Spinal cord (tissue), 10 donors: ENCODE measurements around the gene NLGN1. TPM values are rescaled to one million over a fixed set of nuclear protein-coding genes. Genes with fewer than 3 reads are reported as not detected.

Source experiments
- DNase-seq, 6 donors: peaks; one replicate each; pipeline versions ENCODE4 v3.0.0 to v3.0.0-alpha.2; 2013 to 2015; ENCODE audit warnings: low spot score in 6 of 6, low read depth in 4 of 6
- H3K27ac ChIP-seq: one replicate; pipeline ENCODE4 v1.5.1; 2013; ENCODE audit warnings: low read depth, low read length, control low read depth
- H3K27me3 ChIP-seq: one replicate; pipeline ENCODE4 v1.6.1; 2013; ENCODE audit warnings: low read length; ENCODE audit not compliant: control insufficient read depth, insufficient read depth
- H3K36me3 ChIP-seq: one replicate; pipeline ENCODE4 v1.6.1; 2013; ENCODE audit warnings: low read length; ENCODE audit not compliant: control insufficient read depth, insufficient read depth
- H3K4me1 ChIP-seq: one replicate; pipeline ENCODE4 v1.6.1; 2013; ENCODE audit warnings: low read length; ENCODE audit not compliant: control insufficient read depth, insufficient read depth
- H3K4me3 ChIP-seq: one replicate; pipeline ENCODE4 v1.5.1; 2013; ENCODE audit warnings: low read depth, low read length, control low read depth
- H3K9me3 ChIP-seq: one replicate; pipeline ENCODE4 v1.6.1; 2013; ENCODE audit warnings: low read length; ENCODE audit not compliant: control insufficient read depth, insufficient read depth
- WGBS: methylation state at CpG from one replicate; pipeline ENCODE4 v1.1.5; 2013; ENCODE audit warnings: missing lambda C conversion rate; ENCODE audit not compliant: insufficient coverage; 5-methylcytosine and 5-hydroxymethylcytosine counted together
- polyA plus RNA-seq, 2 donors: library from polyadenylated mRNA; unstranded; fragments of 120-200 nt; gene quantifications; one replicate each; pipeline ENCODE4 v1.2.1, GENCODE V29; 2013; ENCODE audit not compliant: insufficient read length in 2 of 2
- total RNA-seq, 2 donors: library from RNA; depleted of rRNA in 1 of 2; stranded (reverse); fragments of 120-200 nt in 1 of 2; fragments of >200 nt in 1 of 2; gene quantifications; one replicate each; pipeline versions ENCODE4 v1.2.3 to v1.2.4, GENCODE V29; 2013 to 2014
- donor health status: healthy.

The NLGN1 gene
- total and polyA plus RNA-seq, 4 donors, result 18.9 to 81.2 (median 40.0) TPM

GRCh38 chr3:173396191-173397041 is 1.1 kb upstream of the NLGN1 start:
- DNase-seq, result peak in 4 of 6 donors; percentile 45 to 84 (median 72)
- peak overlapping the region; percentile 84 for H3K27ac ChIP-seq
- H3K27me3 ChIP-seq, result peaks cover 2% of the 10 kb centered on the region
- peak overlapping the region; percentile 86 for H3K4me3 ChIP-seq
- no peaks in the 10 kb centered on the region for H3K9me3 ChIP-seq
- H3K36me3 ChIP-seq, result no peaks in the 10 kb centered on the region
- peaks cover 4% of the 10 kb centered on the region for H3K4me1 ChIP-seq
- 0% methylated on average over 10 of the region's 29 CpGs for WGBS

GRCh38 chr3:173398111-173398479 is 551 bp downstream of the NLGN1 start:
- no peak for DNase-seq
- no peaks in the 10 kb centered on the region for H3K36me3 ChIP-seq
- peak overlapping the region; percentile 84 for H3K27ac ChIP-seq
- H3K4me3 ChIP-seq, result peak overlapping the region; percentile 86
- H3K4me1 ChIP-seq, result peaks cover 4% of the 10 kb centered on the region
- 0% methylated on average over 7 of the region's 15 CpGs for WGBS
- H3K27me3 ChIP-seq, result peaks cover 2% of the 10 kb centered on the region
- no peaks in the 10 kb centered on the region for H3K9me3 ChIP-seq

DNA sequence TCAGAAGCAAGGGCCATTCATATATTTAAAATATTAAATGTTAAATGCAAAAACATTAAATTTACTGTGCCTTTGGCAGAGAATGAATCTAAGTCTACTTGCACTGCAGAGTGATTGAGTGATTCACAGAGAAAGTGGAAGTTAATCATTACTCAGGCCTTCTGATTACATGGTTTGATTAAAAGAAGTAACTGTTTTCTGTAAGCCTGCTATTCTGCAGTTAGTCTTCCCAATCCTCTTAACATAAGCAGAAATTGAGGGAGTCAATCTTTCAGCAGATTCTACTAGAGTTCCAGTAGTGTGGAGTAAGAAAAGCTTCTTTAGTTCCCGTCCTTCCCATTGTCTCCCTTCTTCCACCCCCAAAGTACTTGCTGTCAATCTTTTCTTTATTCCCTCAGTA is 1.5 kb downstream of the NLGN1 start:
- H3K9me3 ChIP-seq, result no peaks in the 10 kb centered on the region
- H3K36me3 ChIP-seq, result no peaks in the 10 kb centered on the region
- H3K4me1 ChIP-seq, result peaks cover 4% of the 10 kb centered on the region
- H3K27ac ChIP-seq, result peak overlapping the region; percentile 50
- peak overlapping the region; percentile 86 for H3K4me3 ChIP-seq
- peaks cover 2% of the 10 kb centered on the region for H3K27me3 ChIP-seq
- peak in 2 of 6 donors; percentile 38 to 62 for DNase-seq
- WGBS, result no CpG with 5 or more reads among the region's 1 CpG

GRCh38 chr3:173401369-173401768 is 3.8 kb downstream of the NLGN1 start:
- Histone ChIP-seq H3K27ac (no peak overlapping the region), H3K4me1 (peaks cover 4% of the 10 kb centered on the region), H3K36me3 (no peaks in the 10 kb centered on the region), H3K4me3 (no peak overlapping the region), H3K9me3 (no peaks in the 10 kb centered on the region), H3K27me3 (no peaks in the 10 kb centered on the region)
- no peak for DNase-seq
- no CpG with 5 or more reads among the region's 3 CpGs for WGBS

DNA sequence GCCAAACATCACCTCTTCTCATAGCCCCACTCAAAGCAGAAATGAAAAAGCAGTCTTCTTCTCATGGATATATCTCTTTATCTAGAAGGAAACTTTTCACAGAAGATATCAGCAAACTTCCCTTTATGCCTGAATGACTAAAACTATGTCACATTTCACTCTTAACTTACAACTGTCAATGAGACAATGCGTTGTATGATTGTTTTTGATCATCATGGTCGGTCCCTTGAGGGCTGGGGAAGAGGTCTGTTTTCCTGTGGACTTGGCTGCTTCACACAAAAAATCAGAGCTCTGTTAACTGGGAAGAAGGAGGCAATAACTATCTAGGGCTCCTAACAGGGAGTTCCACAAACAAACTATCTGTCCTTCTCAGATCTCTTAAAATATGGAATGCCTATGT is 5.1 kb downstream of the NLGN1 start:
- no peaks in the 10 kb centered on the region for H3K9me3 ChIP-seq
- H3K27ac ChIP-seq, result no peak overlapping the region
- WGBS, result no CpG with 5 or more reads among the region's 2 CpGs
- H3K4me1 ChIP-seq, result peaks cover 4% of the 10 kb centered on the region
- no peak overlapping the region for H3K4me3 ChIP-seq
- H3K36me3 ChIP-seq, result no peaks in the 10 kb centered on the region
- no peak for DNase-seq
- no peaks in the 10 kb centered on the region for H3K27me3 ChIP-seq

DNA sequence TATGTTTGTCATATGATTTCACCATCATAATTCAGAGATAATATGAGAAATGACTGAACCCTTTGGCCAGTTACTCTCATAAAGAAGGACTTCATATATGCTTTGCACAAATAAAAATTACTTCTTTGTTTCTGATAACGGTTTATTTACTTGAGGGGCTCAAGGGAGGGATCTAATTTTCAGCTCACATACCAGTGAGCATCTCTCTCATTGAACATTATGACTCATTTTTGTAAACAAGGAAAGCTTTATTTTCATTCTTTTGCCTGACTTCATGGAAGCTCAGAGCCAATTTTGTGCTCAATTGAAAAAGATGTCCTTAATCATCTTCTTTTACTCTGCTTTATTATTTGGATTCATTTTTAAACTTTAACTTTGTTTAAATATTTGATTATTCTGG is 5.8 kb downstream of the NLGN1 start:
- WGBS, result no CpG with 5 or more reads among the region's 1 CpG
- no peaks in the 10 kb centered on the region for H3K9me3 ChIP-seq
- H3K27me3 ChIP-seq, result no peaks in the 10 kb centered on the region
- no peaks in the 10 kb centered on the region for H3K36me3 ChIP-seq
- no peak for DNase-seq
- no peaks in the 10 kb centered on the region for H3K4me1 ChIP-seq
- H3K4me3 ChIP-seq, result no peak overlapping the region
- no peak overlapping the region for H3K27ac ChIP-seq

GRCh38 chr3:173404156-173404555 is 6.6 kb downstream of the NLGN1 start:
- H3K4me3 ChIP-seq, result no peak overlapping the region
- DNase-seq, result no peak
- no peaks in the 10 kb centered on the region for H3K27me3 ChIP-seq
- H3K36me3 ChIP-seq, result no peaks in the 10 kb centered on the region
- H3K4me1 ChIP-seq, result no peaks in the 10 kb centered on the region
- no peak overlapping the region for H3K27ac ChIP-seq
- no peaks in the 10 kb centered on the region for H3K9me3 ChIP-seq
- WGBS, result no CpG with 5 or more reads among the region's 1 CpG

DNA sequence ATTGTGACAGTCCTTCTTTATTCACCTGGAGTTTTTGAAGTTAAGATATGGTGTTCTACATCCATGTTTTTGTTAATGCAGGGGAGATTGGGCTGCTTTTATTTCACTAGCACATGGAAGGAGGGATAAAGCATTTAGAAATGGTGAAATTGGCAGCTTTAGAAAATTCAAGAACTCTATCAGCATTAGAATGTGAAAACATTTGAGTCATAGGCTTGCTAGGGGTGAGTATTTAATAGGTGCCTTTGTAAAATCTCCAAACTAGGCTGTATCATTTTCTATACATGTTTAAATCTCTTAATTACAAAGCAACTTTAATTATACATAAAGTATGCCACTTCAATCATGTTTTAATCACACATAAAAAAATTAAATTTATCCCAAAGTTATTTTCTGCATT is 12.9 kb downstream of the NLGN1 start:
- H3K36me3 ChIP-seq, result no peaks in the 10 kb centered on the region
- no peak overlapping the region for H3K27ac ChIP-seq
- H3K4me3 ChIP-seq, result no peak overlapping the region

DNA sequence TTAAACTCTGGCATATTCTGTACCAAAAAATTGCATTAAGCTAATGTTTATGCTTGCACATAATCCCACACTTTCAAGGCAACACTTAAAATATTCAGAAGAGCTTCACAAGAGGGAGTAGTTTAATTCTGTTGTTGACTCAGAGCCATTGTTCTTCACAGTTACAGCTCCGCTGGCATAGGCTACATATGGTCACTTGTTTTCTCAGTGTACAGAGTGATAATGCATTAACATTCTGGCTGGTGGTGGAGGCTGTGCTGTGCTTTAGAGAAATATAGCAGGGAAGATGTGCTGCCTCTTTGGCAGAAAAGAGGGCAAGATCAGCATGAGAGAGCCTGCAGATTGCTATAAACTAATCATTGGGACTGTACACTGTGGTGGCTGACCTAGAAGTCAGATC is 13.3 kb downstream of the NLGN1 start:
- peak in 2 of 6 donors; percentile 69 to 79 for DNase-seq
- H3K36me3 ChIP-seq, result no peaks in the 10 kb centered on the region
- 22% methylated on average over 1 of the region's 1 CpG for WGBS
- peaks cover 5% of the 10 kb centered on the region for H3K4me1 ChIP-seq
- H3K9me3 ChIP-seq, result no peaks in the 10 kb centered on the region
- H3K27me3 ChIP-seq, result no peaks in the 10 kb centered on the region
- peak overlapping the region; percentile 6 for H3K27ac ChIP-seq
- no peak overlapping the region for H3K4me3 ChIP-seq

More for the DNA sequence above, 12.9 kb downstream of the NLGN1 start:
- Histone ChIP-seq H3K4me1 (peaks cover 5% of the 10 kb centered on the region), H3K9me3 (no peaks in the 10 kb centered on the region), H3K27me3 (no peaks in the 10 kb centered on the region)
- no peak for DNase-seq

GRCh38 chr3:173411375-173411973 is 13.9 kb downstream of the NLGN1 start:
- H3K4me1 ChIP-seq, result peaks cover 5% of the 10 kb centered on the region
- H3K27ac ChIP-seq, result peak overlapping the region; percentile 6
- H3K36me3 ChIP-seq, result no peaks in the 10 kb centered on the region
- DNase-seq, result peak in 2 of 6 donors; percentile 81 to 91
- H3K9me3 ChIP-seq, result no peaks in the 10 kb centered on the region
- H3K4me3 ChIP-seq, result no peak overlapping the region
- no peaks in the 10 kb centered on the region for H3K27me3 ChIP-seq
- 50% methylated on average over 1 of the region's 5 CpGs for WGBS
